ENCODE data around the gene PLCB3. TPM values are rescaled to one million over a fixed set of nuclear protein-coding genes. Genes with fewer than 3 reads are reported as not detected.
A peak's percentile ranks its signal among the peaks of the same experiment; 100 is the strongest.

Gene PLCB3
- total and polyA plus RNA-seq, 2 donors (not counting 3 experiments of a cell fraction or from before 2014, with no cell fraction given), result 32.3 to 61.1 TPM

DNA sequence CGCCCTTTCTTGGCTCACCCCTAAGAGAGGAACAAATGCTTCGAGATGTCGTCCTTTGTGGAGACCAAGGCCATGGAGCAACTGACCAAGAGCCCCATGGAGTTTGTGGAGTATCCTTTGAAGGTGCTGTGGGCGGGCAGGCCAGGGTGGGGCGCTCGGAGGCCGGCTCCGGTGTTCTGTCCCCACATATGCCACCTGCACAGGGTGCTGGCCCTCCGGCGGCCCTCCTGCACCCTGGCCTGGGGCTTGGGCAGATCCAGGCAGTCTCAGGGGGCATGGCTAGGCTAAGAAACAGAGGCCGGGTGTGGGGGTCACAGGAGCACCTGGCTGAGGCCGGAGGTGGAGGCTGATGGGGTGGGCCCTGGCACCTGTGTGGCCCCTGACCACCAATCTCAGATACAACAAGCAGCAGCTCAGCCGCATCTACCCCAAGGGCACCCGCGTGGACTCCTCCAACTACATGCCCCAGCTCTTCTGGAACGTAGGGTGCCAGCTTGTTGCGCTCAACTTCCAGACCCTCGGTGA lies 10.3 kb downstream of the PLCB3 start:
- Histone ChIP-seq H4K20me1 (replicated peaks; ENCODE audit: control insufficient read depth, extremely low read depth, insufficient read depth, low read length) (no peaks in the 10 kb centered on the region), H3K27me3 (ENCODE audit: control insufficient read depth in 2 of 2, insufficient read depth in 2 of 2, low read length in 2 of 2) (no peaks in the 10 kb centered on the region), H3K36me3 (ENCODE audit: control insufficient read depth in 2 of 2, extremely low read depth in 1 of 2, insufficient read depth in 2 of 2, low read length in 2 of 2) (peaks cover 18 to 41% of the 10 kb centered on the region in 2 experiments), H3K79me2 (ENCODE audit: control insufficient read depth, insufficient read depth, low read length) (no peaks in the 10 kb centered on the region), H3K4me2 (ENCODE audit: insufficient read depth, low read length) (no peak overlapping the region), H3K9ac (replicated peaks; ENCODE audit: extremely low read depth, insufficient read depth, low read length) (no peak overlapping the region), H3K4me1 (ENCODE audit: control insufficient read depth, extremely low read depth, insufficient read depth, low read length) (peaks cover 22% of the 10 kb centered on the region), H2AFZ (ENCODE audit: low read depth, low read length) (no peak overlapping the region), H3K9me3 (replicated peaks; ENCODE audit: control insufficient read depth, insufficient read depth, low read length) (no peaks in the 10 kb centered on the region), H3K9me1 (replicated peaks; ENCODE audit: control insufficient read depth, extremely low read depth, insufficient read depth, low read length) (no peaks in the 10 kb centered on the region), H3K27ac (ENCODE audit: insufficient read depth, low read depth, low read length) (no peak overlapping the region), H3K4me3 (replicated peaks in 1 of 3; ENCODE audit: insufficient read depth in 1 of 3, low read depth in 1 of 3, low read length in 3 of 3) (no peak overlapping the region)
- ChIA-PET CTCF (interaction anchor here (1.0 kb wide), 1 partner anchor 16 kb away, joined by 3 read pairs; no protein-coding TSS in a partner anchor), POLR2A (no interaction called here)
- dilution Hi-C loops (cut with MboI; ENCODE audit: extremely low pct_ligation_motif_present, low sequenced_read_pairs), result no loop called here
- no peak for TF ChIP-seq FOS (IDR thresholded peaks at IDR 0.05; ENCODE audit: borderline replicate concordance, insufficient read depth, low read length)
- TF ChIP-seq, protein P1, sequence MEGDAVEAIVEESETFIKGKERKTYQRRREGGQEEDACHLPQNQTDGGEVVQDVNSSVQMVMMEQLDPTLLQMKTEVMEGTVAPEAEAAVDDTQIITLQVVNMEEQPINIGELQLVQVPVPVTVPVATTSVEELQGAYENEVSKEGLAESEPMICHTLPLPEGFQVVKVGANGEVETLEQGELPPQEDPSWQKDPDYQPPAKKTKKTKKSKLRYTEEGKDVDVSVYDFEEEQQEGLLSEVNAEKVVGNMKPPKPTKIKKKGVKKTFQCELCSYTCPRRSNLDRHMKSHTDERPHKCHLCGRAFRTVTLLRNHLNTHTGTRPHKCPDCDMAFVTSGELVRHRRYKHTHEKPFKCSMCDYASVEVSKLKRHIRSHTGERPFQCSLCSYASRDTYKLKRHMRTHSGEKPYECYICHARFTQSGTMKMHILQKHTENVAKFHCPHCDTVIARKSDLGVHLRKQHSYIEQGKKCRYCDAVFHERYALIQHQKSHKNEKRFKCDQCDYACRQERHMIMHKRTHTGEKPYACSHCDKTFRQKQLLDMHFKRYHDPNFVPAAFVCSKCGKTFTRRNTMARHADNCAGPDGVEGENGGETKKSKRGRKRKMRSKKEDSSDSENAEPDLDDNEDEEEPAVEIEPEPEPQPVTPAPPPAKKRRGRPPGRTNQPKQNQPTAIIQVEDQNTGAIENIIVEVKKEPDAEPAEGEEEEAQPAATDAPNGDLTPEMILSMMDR (IDR thresholded peaks at IDR 0.05; ENCODE audit: extremely low read depth in 1 of 2, insufficient read depth in 1 of 2, low read depth in 1 of 2, low read length in 2 of 2), result no peak
- no peak for TF ChIP-seq MYC (IDR thresholded peaks at IDR 0.05; ENCODE audit: low read depth, low read length)
- no TSS peak for BruUV-seq (replicated peaks)
- intact Hi-C loops (cut with micrococcal nuclease), result no loop called here
- DNase-seq (ENCODE audit: low read depth, low spot score), result no peak
- no peak for FAIRE-seq

DNA sequence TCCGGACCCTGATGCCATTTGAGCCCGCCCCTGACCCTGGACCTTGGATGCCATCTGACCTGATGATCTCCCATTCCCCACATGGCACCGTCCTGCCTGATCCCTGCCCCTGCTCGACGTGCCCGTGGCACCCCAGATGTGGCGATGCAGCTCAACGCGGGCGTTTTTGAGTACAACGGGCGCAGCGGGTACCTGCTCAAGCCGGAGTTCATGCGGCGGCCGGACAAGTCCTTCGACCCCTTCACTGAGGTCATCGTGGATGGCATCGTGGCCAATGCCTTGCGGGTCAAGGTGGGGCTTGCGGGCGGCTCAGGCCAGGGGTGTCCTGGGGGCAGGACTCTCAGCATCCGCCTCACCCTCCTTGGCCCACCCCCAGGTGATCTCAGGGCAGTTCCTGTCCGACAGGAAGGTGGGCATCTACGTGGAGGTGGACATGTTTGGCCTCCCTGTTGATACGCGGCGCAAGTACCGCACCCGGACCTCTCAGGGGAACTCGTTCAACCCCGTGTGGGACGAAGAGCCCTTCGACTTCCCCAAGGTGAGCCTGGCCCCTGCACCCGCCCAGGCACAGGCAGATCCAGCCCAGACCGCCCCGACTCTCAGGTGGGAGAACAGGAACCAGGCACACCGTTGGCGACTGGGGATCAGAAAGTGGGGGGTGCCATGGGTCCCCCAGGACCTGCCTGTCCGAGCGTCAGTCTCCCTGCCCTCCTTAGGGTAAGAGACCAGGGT lies 11.1 kb downstream of the PLCB3 start:
- BruUV-seq (replicated peaks), result no TSS peak
- CTCF ChIA-PET, result interaction anchor here (0.6 to 2.7 kb wide), 10 partner anchors 8 to 93 kb away, joined by 3 to 24 read pairs (median 4); partner anchors contain the start of genes CATSPERZ and PLCB3
- FAIRE-seq (no peak), DNase-seq (ENCODE audit: low read depth, low spot score) (no peak)
- intact Hi-C loops (cut with micrococcal nuclease), result loop anchor here (1.0 kb wide), 1 partner anchor 11 kb away; the partner anchor contains the start of gene PLCB3
- Histone ChIP-seq H3K27me3 (ENCODE audit: control insufficient read depth in 2 of 2, insufficient read depth in 2 of 2, low read length in 2 of 2) (no peaks in the 10 kb centered on the region), H3K27ac (ENCODE audit: insufficient read depth, low read depth, low read length) (peak overlapping the region; percentile 83), H3K4me1 (ENCODE audit: control insufficient read depth, extremely low read depth, insufficient read depth, low read length) (peaks cover 27% of the 10 kb centered on the region), H3K4me3 (replicated peaks in 1 of 3; ENCODE audit: insufficient read depth in 1 of 3, low read depth in 1 of 3, low read length in 3 of 3) (no peak overlapping the region), H3K9ac (replicated peaks; ENCODE audit: extremely low read depth, insufficient read depth, low read length) (peak overlapping the region; percentile 31), H3K9me3 (replicated peaks; ENCODE audit: control insufficient read depth, insufficient read depth, low read length) (no peaks in the 10 kb centered on the region), H3K9me1 (replicated peaks; ENCODE audit: control insufficient read depth, extremely low read depth, insufficient read depth, low read length) (no peaks in the 10 kb centered on the region), H2AFZ (ENCODE audit: low read depth, low read length) (no peak overlapping the region), H3K36me3 (ENCODE audit: control insufficient read depth in 2 of 2, extremely low read depth in 1 of 2, insufficient read depth in 2 of 2, low read length in 2 of 2) (peaks cover 16 to 40% of the 10 kb centered on the region in 2 experiments), H3K79me2 (ENCODE audit: control insufficient read depth, insufficient read depth, low read length) (no peaks in the 10 kb centered on the region), H4K20me1 (replicated peaks; ENCODE audit: control insufficient read depth, extremely low read depth, insufficient read depth, low read length) (no peaks in the 10 kb centered on the region), H3K4me2 (ENCODE audit: insufficient read depth, low read length) (peak overlapping the region; percentile 14)
- TF ChIP-seq POLR2A (IDR thresholded peaks at IDR 0.05; ENCODE audit: low read depth, low read length) (no peak), JUN (IDR thresholded peaks at IDR 0.05; ENCODE audit: borderline replicate concordance, insufficient read depth, insufficient read length, low read depth) (no peak), FOS (IDR thresholded peaks at IDR 0.05; ENCODE audit: borderline replicate concordance, insufficient read depth, low read length) (no peak), EZH2 (IDR thresholded peaks at IDR 0.05; ENCODE audit: borderline replicate concordance, low read depth, low read length, severe bottlenecking) (no peak), MYC (IDR thresholded peaks at IDR 0.05; ENCODE audit: low read depth, low read length) (no peak), POLR2AphosphoS5 (IDR thresholded peaks at IDR 0.05; ENCODE audit: insufficient read depth, low read depth, low read length) (no peak), GATA2 (IDR thresholded peaks at IDR 0.05; ENCODE audit: insufficient read depth, insufficient read length, low read depth, low read length) (no peak)
- TF ChIP-seq, protein P2, sequence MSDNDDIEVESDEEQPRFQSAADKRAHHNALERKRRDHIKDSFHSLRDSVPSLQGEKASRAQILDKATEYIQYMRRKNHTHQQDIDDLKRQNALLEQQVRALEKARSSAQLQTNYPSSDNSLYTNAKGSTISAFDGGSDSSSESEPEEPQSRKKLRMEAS (IDR thresholded peaks at IDR 0.05; ENCODE audit: insufficient read depth, insufficient read length), result no peak
- TF ChIP-seq, protein P1 (IDR thresholded peaks at IDR 0.05; ENCODE audit: extremely low read depth in 1 of 2, insufficient read depth in 1 of 2, low read depth in 1 of 2, low read length in 2 of 2), result no peak
- dilution Hi-C loops (cut with MboI; ENCODE audit: extremely low pct_ligation_motif_present, low sequenced_read_pairs), result no loop called here
- POLR2A ChIA-PET, result interaction anchor here (0.7 kb wide), 1 partner anchor 16 kb away, joined by 4 read pairs; the partner anchor contains the start of gene PPP1R14B

Data from endothelial cell of umbilical vein (primary cell).